HEK293T (cell line): ENCODE results near the gene SLC22A12.

Source experiments
- BHLHE40 ChIP-seq: fragments of 450-650 bp; IDR thresholded peaks from 2 replicates; pipeline ENCODE4 v1.6.1; 2016; ENCODE audit warnings: mild to moderate bottlenecking, moderate library complexity, borderline replicate concordance
- FOXM1 ChIP-seq: fragments of 450-650 bp; IDR thresholded peaks from 2 replicates; pipeline ENCODE4 v1.6.1; 2017; ENCODE audit warnings: mild to moderate bottlenecking, borderline replicate concordance
- L3MBTL2 ChIP-seq: fragments of 450-650 bp; conservative IDR thresholded peaks from 2 replicates; pipeline ENCODE4 v1.6.1; 2016; ENCODE audit warnings: mild to moderate bottlenecking
- NFRKB ChIP-seq: fragments of 450-650 bp; IDR thresholded peaks from 2 replicates; pipeline ENCODE4 v1.6.1; 2016; ENCODE audit warnings: mild to moderate bottlenecking, moderate library complexity
- PKNOX1 ChIP-seq: fragments of 450-650 bp; IDR thresholded peaks from 2 replicates; pipeline ENCODE4 v1.6.1; 2016
- SUZ12 ChIP-seq: fragments of 450-650 bp; IDR thresholded peaks from 2 replicates; pipeline ENCODE4 v1.6.1; 2016; ENCODE audit warnings: mild to moderate bottlenecking
- ZNF384 ChIP-seq: fragments of 450-650 bp; IDR thresholded peaks from 2 replicates; pipeline ENCODE4 v1.6.1; 2016

- TF ChIP-seq SUZ12 (no peak), NFRKB (no peak), L3MBTL2 (no peak), ZNF384 (no peak), FOXM1 (no peak), PKNOX1 (no peak), BHLHE40 (no peak)
These were observed 8.7 kb downstream of the SLC22A12 start for GRCh38 chr11:64599698-64600211.
